Measurements from ENCODE around the gene P2RY6.

- TF ChIP-seq LEF1 (IDR thresholded peaks at IDR 0.05; ENCODE audit: borderline replicate concordance) (no peak), TARDBP (IDR thresholded peaks at IDR 0.05) (no peak), SP1 (IDR thresholded peaks at IDR 0.05) (no peak), ARNT (IDR thresholded peaks at IDR 0.05) (no peak), SUZ12 (IDR thresholded peaks at IDR 0.05) (no peak), PKNOX1 (IDR thresholded peaks at IDR 0.05) (no peak), FOXK2 (IDR thresholded peaks at IDR 0.05) (no peak), BHLHE40 (IDR thresholded peaks at IDR 0.05; ENCODE audit: borderline replicate concordance) (no peak), L3MBTL2 (conservative IDR thresholded peaks at IDR 0.05) (no peak), NFRKB (IDR thresholded peaks at IDR 0.05) (no peak), FOXA1 (IDR thresholded peaks at IDR 0.05) (no peak), ZNF384 (IDR thresholded peaks at IDR 0.05) (no peak)
Observed at GRCh38 chr11:73323464-73323863, 51.3 kb downstream of the P2RY6 start.

Measured in HEK293T (cell line).